Superior temporal gyrus (tissue), 1 donor: Measurements from ENCODE around the gene DHX40.
A peak's percentile ranks its signal among the peaks of the same experiment; 100 is the strongest.
"Not testable (repeated sequence)": the region's sequence is repeated elsewhere in the genome, so short reads cannot be mapped to it uniquely, and the experiment has no call there.

Experiments
- DNase-seq: peaks from one replicate; pipeline ENCODE4 v3.0.0-alpha.2; 2016; ENCODE audit errors: extremely low spot score

Gene DHX40

DNA sequence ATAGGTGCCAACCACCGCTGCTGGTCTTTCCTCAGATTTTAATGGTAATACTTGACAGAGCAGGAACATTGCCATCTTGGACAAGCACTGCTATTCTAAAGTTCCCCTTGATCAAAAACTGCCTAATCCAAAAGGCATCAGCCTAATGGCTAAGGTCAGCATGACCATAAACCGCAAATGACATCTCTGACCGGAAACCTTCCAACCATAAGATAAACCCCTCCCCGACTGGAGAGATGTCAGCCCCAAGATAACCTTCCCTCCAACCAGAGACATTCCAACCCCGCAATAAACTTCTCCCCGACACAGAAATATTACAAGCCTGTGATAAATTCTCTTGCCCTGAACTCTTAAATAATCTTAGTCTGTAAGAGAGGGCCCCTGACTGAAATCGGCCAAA, 7.4 kb upstream of the DHX40 start:
- DNase-seq, result no peak

DNA sequence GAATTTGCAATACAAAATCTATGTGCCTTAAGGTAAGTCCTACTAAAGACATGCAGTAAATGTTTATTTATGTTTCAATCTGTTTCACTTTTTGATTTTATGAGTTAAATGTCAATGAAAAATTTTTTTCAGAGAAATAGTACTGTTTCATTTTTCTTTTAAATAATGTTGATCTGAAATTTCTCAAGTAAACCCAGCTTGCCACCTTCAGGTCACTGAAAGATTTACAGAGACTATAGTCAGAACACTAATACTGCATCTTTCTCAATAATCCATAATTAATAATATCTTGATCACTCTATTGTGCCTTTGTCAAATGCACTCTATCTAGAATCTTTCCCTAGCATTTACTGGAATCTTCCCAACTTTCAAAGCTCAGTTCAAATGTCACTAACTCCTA, 6.5 kb upstream of the DHX40 start:
- DNase-seq, result peak; percentile 40

DNA sequence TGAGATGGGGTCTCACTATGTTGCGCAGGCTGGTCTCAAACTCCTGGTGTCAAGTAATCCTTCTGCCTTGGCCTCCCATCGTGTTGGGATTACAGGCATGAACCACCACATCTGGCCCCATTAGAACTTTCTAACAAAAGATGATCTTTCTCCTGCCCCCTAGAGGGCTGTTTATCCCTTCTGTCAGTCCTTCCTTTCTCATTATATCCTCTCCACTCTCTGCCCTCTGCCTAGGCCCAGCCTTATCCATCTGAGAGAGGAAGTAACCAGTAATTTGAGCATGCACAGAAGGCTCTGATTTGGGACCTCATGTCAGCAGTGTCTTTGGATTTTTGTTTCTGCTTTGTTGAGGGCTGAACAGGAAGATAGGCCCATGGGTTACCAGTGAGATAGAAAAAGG, 4.4 kb upstream of the DHX40 start:
- DNase-seq, result no peak

DNA sequence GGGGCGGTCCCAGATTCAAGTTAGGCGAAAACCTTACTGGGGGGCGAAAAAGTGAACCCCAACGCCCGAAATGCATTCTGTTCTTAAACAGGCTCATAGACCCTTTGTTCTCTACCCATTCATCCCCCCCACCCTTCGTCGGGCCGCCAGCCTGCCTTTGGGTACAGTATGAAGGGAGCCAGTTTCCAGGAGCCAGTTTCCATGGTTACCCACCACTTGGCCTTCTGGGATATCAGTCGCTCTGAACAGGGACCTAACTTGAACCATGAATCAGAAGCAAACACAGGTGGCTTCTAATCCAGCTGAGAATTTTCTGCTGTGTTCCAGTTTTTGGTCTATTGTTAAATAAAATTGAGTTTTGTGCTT, 532 bp downstream of the DHX40 start:
- DNase-seq, result peak; percentile 81

DNA sequence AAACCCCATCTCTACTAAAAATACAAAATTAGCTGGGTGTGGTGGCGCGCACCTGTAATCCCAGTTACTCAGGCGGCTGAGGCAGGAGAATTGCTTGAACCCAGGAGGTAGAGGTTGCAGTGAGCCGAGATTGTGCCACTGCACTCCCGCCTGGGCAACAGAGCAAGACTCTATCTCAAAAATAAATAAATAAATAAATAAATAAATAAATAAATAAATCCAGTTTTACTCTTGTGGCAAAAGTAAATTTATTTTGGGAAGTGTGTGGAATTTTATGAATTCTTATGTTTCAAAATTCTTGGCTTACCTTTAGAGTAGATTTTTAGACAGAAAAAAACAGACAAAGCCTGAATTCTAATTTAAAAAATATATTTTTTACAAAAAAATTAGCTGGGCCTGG, 3.7 kb downstream of the DHX40 start:
- DNase-seq, result not testable (repeated sequence)

DNA sequence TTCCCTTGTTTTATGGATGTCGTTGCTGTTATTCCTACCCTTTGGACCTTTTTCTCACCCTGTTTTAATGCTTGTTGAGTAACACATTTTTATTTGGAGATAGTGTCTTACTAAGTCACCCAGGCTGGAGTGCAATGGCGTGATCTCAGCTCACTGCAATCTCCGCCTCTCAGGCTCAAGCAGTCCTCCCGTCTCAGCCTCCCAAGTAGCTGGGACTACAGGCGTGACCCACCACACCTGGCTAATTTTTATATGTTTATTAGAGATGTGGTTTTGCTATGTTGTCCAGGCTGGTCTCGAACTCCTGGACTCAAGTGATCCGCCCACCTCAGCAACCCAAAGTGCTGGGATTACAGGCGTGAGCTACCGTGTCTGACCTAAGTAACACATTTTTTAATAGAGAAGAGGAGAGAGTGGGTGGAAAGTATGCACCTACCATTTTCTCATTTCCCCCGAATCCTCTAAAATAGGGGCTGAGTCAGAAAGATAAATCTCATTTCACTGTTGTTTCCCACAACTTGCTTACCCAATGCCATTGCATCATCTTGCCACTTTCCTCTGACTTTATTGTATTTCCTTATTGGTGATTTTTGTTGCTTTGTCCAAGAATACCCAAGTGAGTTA, 7.0 kb downstream of the DHX40 start:
- no peak for DNase-seq

DNA sequence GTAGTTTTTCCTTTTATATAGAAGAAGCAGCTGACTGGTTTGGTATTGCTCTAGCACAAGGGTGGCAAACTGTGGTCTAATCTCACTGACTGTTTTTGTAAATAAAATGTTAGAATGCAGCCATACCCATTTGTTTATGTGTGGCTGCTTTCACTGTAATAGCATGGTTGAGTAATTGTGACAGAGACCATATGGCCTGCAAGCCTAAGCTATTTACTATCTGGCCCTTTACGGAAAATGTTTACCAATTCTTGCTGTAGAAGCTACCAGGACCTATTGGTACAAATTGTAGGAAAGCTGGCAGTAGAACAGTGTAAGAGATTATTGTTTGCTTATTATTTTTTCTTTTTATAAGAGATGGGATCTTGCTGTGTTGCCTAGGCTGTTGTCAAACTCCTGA, 18.8 kb downstream of the DHX40 start:
- not testable (repeated sequence) for DNase-seq

DNA sequence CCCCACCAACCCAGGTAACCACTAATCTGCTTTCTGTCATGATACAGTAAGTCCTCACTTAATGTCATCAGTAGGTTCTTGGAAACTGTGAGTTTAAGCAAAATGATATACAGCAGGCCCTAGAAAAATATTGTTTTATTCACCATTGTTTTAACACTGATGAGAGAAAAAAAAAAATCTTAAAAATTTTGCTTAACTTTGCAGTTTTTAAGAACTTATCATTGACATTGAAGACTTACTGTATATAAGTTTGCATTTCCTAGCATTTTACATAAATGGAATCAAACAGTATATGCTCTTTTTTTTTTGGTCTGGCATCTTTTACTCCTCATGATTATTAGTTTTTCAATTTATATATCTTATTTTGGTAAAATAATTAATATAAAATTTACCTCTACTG, 34.8 kb downstream of the DHX40 start:
- no peak for DNase-seq

DNA sequence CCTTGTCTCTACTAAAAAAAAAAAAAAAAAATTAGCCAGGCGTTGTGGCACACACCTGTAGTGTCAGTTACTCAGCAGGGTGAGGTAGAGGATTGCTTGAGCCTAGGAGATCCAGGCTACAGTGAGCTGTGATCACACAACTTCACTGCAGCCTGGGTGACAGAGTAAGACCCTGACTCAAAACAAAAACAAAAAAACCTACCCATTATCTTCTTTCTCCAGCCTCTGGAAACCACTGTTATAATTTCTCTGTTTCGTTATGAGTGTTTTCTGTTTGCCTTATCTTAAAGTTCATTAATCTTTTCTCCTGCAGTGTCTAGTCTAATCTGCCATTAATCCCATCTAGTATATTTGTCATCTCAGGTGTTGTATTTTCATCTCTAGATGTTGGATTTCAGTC, 35.7 kb downstream of the DHX40 start:
- DNase-seq, result no peak

DNA sequence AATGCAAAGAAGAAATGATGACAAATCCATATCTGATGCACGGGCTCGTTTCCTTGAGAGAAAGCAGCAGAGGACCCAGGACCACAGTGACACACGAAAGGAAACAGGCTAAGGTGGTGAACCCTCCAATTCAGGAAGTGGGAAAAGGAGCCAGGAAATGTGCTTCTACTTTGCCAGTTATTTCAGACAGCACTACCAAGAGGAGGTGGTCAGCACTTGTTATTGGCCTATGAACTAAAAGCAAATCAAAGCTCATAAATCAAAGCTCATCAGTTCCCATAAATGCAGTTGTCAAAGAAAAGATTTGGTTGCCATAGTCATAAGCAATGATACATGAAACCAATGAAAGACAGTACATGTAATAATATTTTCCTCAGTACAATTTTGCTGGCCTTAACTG, 41.7 kb downstream of the DHX40 start:
- DNase-seq, result no peak

DNA sequence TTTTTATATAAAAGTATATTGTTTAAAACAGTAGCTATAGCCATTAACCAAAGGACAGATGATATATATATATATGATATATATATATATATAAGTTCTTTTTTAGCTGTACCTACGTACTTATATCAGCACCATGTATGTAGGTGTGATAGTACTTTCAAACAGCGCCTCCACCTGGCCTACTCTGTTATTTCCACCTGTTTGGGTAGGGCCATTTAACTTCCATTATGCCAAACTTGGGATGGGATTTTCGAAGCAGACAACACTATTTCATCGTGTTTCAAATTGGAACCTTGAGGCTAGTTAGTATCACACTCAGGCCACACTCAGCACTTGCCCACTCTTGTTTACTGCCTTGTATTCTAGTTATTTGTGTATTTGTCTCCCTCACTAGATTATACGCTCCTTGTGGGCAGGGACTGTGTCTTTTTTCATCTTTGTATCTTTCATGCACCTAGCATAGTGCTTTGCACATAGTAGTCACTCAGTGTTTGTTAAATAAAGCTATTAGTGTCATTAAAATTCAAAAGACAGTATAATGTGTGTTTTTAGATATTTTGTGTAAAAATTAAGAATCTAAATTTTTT, 42.5 kb downstream of the DHX40 start:
- no peak for DNase-seq

DNA sequence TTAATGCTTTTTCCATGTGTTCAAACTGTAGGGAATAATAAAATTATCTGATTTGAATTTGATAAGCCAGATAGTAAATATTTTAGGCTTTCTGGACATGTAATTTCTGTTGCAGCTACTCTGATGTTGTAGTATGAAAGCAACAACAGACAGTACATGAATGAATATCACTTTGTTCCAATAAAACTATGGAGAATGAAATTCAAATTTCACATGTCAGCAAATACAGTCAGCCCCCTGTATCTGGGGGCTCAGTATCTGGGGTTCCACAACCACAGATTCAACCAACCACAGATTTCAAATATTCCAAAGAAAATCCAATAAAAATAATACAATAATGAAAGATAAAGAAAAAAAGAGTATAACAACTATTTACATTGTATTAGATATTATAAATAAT, 46.1 kb downstream of the DHX40 start:
- DNase-seq, result no peak

DNA sequence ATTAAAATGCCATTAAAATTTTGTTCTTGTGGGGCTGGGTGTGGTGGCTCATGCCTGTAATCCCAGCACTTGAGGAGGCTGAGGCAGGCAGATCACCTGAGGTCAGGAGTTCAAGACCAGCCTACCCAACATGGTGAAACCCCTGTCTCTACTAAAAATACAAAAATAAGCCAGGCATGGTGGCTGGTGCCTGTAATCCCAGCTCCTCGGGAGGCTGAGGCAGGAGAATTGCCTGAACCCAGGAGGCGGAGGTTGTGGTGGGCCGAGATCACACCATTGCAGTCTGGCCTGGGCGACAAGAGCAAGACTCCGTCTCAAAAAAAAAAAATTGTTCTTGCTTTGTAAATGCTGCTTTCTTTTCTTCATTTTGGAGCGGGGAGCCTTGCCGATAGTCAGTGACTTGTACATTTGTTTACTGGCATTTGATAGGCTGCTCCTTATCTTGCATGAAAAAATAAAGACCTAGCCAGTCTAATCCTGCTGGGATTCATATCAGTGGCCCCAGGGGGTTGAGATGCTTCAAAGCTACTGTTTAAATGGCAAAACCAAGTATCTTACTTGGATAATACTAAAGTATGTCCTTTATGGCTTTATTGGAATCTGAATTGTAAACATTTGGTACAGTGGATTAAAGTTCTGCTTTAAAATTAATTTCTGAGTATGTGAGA, 51.0 kb downstream of the DHX40 start:
- DNase-seq, result no peak

DNA sequence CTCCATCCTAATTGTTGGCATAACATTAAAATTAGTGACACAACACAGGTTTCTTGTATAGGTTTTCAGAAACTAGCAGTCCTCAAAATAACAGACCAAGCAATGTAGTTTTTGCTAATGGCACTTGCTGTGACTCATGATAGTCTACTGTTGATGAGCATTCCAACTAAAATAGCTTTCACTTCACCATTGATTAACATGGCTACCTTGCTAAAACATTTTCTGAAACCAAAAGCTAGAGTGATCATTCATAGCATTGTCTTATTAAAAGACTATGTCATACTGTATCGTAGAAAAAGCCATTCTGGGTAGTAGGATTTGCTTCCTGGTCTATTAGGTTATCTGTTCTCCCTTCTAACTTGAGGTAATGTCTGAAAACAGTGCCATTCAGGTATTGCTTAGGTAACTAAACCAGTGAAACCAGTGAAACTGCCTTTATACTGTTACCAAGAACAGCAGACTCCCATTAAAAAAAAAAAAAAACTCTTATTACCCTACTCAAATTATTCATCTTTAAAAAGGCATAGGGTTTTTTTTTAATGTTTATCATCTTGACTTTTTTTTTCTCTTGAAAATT, 51.8 kb downstream of the DHX40 start:
- DNase-seq, result no peak

DNA sequence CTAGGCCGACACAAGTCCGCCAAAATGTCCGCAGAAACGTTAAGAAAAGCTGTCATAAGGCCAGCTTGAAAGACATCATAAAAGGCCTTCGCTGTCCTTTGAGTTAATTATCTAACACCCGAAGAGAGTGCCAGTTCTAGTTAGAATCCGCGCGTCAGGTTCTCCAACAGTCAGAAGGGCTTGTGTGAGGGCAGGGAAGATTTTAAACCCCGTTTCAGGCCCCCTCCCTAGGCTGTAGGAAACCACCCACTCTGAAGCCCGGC, 53.6 kb downstream of the DHX40 start:
- DNase-seq, result no peak

DNA sequence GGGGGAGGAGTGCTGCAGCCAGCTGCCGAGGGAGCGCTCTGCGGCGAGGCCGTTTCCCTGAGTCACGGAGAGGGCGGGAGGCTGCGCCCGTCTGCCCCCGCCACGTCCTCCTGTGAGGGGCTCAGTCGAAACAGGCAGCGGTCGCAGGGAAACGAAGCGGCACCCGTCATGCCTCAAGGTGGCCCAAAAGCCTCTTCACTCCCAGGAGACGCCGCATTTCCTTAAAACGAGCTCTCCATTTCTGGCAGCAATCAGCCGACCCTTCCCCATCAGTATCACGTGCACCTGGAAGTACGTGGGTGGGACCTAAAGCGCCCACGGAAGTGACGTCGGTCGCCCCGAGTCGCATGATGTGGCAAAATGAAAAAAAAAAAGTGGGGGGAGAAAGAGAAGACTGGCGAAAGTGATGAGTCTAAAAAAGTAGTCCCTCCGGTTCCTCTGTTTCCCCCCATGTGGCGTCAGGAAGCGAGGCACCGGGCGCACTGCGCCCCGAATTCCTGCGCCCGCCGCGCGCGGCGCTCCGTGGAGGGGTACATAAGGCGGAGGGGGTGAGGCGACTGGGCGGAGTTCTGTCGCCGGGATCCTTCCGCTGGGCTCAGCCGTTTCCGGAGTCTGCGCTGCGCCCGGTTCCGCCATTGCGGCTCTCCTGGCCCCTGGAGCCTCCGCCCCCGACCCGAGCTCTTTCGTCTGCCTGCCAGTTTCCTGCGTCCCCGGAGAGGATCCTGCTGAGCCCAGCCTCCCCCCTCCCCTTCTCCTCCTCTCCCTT, 54.1 kb downstream of the DHX40 start, which contains the start of gene CLTC:
Gene CLTC (plus strand): TSS at position 598 of the 766 bp plus-strand sequence. CDS start 237 bp downstream, outside the sequence.
- DNase-seq, result peak; percentile 98

DNA sequence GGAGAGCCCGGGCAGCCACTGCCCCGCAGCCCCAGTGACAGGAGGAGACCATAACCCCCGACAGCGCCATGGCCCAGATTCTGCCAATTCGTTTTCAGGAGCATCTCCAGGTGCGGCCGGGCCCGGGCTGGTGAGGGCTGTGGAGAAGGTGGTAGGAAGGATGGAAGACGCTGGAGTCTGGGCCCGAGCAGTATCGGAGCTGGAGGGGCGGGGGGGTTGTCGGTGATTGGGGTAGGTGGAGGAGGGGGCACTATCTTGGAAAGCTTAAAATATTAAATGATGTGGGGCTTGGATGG, 54.6 kb downstream of the DHX40 start:
- DNase-seq, result no peak

DNA sequence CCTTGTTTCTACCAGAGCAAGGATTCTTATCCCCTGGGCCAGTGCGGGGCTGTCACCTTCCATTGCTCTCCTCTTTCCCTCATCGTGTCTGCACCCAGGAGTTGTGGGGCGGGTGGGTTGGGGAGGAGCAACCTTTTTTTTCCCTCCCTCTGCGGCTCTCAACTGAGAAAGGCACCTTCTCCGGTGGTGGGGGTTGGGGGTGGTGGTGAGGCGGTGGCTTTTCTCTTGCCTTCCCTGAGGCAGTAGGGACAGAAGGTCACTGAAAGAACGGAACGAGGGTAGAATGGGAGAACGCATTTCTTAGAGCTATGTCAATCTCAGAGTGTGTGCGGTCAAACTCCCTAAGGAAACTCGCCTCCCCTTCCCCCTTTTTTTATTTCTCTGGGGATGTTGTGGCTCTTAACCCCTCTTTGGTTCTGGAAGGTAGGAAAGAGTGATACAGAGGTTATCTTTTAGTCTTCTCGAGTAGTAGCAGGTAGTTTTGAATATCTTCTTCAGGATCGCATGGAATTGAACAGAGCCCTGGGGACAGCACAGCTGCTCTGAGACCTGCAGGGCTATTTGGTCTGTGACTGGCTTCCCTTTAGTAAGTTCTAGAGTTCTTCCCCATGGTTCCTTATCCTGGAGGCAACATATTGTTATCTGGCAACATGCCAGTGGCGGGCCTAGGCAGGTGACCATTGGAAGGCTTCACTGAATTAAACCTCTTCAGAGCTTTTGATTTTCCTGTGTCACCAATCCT, 55.3 kb downstream of the DHX40 start:
- peak; percentile 38 for DNase-seq

DNA sequence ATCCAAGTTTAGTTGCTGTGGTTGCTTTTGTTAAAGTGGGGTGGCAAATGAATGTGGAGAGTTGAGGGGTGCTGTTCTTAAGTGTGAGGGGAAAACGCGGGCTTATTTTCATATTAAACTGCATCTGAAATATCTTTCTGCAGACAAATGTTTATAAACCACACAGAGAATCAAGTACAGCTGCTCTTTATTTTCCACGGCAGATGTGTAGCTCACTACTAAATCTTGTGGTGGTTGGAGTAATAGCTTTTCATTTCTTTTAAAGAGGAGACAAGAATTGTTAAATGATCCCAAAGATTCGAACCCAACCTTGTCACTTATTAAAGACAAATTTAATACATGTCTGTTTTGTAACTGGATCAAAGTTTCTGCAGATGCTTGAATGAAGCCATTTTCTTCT, 56.4 kb downstream of the DHX40 start:
- DNase-seq, result no peak

DNA sequence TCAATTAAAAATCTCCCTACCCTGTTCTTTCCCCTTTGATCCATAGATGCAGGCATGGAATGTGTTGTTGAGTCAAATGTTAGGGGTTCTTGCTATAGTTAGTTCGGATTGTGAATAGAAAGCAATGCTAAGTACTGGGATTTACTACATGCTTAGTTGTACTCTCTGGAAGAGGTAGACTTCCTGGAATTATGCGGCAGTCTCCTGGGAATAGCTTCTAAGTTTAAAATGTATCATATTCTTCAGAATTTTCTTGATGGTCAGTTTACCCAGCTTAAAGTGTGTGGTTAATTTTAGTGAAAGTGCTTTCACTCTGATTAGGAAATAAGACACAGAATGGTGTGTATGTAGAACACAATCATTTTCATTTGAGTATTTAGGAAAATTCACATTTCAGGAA, 57.7 kb downstream of the DHX40 start:
- DNase-seq, result no peak

DNA sequence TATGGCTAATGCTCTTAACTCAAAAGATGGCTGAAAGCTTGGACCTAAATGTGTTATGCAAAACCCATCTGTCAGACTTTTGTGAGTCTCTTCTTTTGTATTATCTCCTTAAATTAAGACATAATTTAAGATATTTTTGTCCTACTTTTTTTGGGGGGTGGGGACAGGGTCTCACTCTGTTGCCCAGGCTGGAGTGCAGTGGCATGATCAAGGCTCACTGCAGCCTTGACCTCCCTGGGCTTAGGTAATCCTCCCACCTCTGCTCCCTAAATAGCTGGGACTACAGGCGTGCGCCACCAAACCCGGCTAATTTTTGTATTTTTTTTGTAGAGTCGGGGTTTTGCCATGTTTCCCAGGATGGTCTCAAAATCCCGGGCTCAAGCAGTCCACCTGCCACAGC, 61.3 kb downstream of the DHX40 start:
- no peak for DNase-seq

DNA sequence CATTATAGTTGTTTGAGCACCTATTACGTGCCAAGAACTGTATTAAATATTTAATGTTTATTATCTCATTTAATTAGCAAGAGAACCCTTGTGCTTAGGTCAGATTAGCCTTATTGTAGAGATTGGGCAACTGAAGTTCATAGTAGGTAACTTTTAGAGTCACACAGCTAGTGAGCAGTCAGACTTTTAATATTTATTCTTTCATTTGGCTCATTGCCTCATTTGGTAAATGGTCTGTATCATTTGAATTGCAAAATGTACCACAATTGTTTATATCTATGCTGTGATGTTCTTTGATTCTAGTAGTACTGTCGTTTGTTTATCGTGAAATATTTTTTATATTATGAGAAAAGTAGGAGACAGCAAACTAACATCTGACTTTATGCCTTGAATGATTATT, 61.9 kb downstream of the DHX40 start:
- DNase-seq, result no peak
